Pons (tissue), 1 donor: ENCODE data around the gene NEUROG1.

Experiments
- DNase-seq: peaks from one replicate; pipeline ENCODE4 v3.0.0-alpha.2; 2016; ENCODE audit warnings: low spot score

NEUROG1 gene, protein sequence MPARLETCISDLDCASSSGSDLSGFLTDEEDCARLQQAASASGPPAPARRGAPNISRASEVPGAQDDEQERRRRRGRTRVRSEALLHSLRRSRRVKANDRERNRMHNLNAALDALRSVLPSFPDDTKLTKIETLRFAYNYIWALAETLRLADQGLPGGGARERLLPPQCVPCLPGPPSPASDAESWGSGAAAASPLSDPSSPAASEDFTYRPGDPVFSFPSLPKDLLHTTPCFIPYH

DNA sequence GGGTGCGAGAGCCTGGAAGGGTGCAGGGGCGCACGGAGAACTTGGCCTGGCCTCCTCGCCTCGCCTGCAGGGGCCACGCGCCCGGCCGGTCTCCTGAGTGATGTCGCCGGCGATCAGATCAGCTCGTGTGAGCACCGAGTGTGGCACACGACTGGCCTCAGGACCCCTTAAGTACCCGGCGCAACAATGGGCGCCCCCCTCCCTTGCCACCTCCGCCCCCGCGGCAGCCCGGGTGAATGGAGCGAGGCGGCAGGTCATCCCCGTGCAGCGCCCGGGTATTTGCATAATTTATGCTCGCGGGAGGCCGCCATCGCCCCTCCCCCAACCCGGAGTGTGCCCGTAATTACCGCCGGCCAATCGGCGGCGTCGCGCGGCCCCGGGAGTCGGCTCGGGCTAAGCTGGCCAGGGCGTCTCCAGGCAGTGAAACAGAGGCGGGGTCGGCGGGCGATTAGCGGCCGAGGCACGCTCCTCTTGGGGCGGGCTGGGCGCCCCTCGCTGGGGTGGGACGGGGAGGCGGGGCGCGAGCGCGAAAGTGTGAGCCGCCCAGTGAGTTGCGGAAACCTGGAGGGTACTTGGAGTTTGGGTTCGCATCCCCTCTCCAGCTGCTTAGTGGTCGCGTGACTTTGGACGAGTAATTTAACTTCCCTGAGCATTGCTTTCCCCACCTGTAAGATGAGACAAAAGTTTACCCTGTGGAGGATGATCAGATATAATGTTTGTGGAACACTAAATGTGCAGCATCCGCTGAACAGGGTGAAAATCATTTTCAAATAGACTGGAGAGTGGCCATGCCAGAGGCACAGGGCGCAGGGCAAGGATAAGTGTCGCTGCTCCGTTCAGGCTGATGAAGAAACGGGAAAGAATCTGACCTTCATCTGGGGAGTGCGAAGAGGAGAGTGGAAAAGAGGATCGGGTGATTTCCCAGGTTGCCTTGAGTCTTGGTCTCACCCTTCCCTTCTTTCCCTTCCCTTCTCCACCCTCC lies at the start of gene NEUROG1:
TSS of gene NEUROG1 (minus strand) at position 145 of the 982 bp plus-strand sequence. CDS start 274 bp downstream, outside the sequence.
- DNase-seq, result no peak

DNA sequence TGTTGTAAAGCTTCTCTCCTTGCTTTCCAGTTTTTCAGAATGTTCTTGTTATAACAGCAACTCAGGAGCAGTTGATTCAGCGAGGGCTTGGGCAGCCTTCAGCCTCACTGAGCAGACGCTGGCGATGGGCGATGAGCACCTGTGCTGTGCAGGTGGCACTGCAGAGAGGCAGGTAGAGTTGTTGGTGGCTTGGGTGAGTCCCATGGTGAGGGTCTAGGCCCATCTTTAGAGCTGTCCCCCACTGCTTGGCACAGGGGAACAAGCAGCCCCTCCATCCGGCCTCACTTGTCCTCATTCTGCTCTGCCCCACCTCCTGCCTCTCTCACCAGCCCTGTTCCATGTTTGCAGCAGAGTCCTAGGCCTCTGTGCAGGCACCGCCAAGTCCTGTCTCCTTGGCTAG lies 49.2 kb upstream of the NEUROG1 start:
- no peak for DNase-seq

DNA sequence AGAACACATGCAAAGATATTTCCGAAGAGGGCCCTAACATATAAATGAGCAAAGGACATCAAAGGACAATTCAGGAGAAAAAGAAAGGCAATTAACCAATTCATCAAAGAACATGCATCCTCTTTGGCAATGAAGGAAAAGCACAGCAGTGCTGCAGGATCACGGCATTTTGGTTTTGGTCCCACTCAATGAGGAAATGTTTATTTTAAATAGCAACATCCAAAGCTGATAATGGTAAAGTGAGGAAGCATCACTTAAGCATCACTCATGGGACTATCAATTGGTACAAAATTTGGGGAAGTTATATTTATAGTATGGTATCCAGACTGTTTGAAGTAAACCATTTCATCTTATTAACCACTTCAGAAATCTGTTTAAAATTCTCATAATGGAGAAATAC lies 48.5 kb upstream of the NEUROG1 start:
- DNase-seq, result no peak

DNA sequence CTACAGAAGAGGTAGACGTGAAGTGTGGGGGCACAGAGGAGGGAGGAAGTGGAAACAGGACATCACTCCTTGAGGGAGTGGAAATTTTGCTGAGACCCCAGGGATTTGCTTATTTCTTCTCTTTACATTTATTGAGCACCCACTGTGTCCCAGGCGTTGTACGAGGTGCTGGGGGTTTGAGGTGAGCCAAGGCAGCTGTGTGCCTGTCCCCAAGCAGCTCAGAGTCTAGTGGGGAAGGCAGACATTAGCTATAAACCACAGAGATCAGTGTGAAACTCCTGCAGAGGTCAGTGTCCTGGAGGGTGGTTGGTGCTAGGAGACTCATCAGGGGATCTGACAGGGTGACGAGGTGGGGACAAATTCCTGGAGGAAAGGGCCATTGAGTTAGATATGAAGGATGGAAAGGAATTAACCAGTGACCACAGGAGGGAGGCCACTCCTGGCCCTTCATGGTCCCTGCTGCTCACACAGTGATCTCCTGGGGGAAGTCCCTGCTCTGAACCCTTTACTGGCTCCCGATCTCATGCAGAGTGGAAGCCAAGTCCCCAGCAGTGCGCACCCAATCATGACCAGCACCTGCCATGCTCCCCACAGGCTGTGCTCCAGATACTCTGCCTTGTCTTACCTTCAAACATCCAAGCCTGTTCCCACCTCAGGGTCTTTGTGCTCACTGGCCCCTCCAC lies 46.5 kb upstream of the NEUROG1 start:
- no peak for DNase-seq

DNA sequence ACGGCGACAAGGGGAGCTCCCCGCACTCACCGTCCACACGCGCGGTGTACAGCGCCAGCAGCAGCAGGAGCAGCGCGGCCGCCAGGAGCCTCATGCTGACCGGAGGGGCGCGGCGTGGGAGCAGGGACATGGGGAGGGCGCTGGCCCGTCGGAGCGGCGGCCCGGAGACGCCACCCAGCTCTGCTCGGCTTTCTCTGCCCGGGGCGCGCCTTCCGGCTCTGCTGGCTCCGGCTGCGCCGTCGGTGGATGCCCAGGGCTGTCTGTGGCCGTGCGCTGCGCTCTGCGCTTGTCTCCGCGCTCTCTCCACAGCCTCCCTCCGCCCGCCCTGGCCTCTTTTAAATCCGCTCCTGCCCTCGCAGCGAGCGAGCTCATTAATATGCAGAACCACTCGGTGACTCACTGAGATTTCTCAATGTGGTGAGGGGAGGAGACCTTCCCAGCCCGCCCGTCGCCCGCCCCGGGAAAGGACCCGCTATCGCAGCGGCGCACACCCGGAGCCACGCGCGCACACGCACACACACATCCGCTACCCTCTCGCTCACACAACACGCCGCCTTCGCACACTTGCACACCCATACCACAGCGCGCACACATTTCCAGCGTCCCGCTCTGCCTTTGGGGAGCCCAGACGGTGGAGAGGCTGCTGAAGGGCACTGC lies 43.0 kb upstream of the NEUROG1 start, which contains the start of gene CXCL14:
TSS of gene CXCL14 (minus strand) at position 307 of the 657 bp plus-strand sequence. CDS start at position 94, 213 bp downstream.
- DNase-seq, result no peak

DNA sequence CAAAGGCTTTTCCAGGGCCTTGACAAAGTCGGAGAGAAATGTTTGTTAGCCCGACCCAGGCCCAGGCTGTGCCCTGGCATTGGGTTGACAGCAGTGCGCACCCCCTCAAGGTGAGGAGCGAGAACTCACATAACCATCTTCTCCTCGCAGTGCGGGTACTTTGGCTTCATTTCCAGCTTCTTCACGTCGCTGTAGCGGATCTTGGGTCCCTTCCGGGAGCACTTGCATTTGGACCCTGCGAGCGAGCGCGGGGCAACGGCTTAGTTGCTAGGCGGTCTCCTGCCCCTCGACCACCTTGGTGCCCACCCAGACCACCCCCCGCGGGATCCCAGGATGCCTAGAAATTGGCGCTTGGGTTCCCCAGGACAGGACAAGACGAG lies 42.5 kb upstream of the NEUROG1 start:
- no peak for DNase-seq

DNA sequence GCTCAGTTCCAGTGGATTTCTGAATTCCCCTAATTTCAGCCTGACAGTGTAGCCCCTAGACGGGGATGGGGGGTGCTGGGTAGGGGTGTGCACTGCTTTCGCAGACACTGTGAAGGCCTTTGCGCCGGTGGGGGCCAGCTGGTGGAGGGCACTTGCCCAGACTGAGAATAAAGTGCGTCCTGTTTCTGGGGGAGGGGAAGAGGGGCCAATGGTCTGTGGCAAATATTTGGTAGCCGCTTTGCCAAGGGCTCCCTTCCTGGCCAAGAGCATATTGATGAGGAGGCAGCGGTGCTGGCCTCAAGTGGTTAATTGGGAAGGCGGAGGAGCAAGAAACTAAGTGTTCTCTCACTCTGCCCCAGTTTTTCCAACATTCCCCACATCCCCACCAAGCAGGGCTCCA lies 41.7 kb upstream of the NEUROG1 start:
- no peak for DNase-seq

DNA sequence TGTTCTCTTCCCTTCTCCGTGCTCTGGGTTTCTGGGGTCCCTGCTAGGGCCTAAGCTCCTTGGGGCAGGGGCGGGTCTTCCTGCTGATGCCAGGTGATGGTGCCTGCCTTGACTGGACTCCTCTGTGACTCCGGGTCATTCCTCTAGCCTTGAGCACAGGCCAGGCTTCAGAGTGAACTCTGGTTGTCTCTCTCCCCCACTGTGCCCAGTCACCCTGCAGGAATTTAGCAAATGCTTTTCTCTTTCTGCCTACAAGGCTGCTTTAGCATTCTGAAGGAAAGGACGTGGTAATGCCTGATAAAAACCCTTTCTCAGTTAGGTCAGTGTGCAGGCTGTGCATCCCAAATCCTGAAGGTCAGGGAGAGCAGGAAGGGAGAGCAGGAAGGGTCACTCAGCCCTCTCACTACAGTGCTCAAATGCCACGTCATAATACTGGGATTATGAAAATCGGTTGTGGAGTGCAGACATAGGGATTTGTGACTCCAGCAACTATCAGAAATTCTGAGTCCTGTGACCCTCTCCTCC lies 40.4 kb upstream of the NEUROG1 start:
- DNase-seq, result no peak

DNA sequence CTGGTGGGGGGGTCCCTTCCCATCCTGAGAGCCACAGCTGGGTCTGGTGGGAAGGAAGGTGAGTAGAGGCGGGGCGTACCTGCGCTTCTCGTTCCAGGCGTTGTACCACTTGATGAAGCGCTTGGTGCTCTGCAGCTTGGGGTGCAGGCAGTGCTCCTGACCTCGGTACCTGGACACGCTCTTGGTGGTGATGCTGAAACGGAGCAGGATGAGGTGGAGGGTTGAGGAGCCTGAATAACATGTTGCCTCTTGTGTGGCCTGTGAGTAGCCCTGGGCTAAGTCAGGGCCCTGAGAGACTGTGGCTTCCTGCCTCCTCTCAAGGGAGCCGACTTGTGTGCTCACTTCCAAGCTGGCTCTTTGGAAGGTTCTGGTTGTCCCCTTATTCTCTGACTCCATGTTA lies 38.7 kb upstream of the NEUROG1 start:
- no peak for DNase-seq

DNA sequence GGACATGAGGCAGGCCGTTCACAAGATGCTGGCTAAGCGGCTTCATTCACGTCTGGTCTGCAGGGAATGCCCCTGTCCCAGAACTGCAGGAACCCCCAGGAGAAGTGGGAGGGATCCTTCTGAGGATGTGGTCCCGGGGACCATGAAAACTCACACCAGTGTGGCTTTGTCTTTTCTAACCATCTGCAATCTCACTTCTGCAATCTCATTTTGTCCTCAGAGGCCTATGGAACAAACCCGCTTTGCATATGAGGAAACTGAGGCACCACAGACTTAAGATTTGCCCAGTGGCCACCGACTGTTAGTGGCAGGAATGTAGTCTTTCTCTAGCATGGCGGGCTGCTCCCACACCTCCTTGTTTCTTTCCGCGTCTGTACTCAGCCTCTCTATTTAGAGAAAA lies 36.1 kb upstream of the NEUROG1 start:
- no peak for DNase-seq

DNA sequence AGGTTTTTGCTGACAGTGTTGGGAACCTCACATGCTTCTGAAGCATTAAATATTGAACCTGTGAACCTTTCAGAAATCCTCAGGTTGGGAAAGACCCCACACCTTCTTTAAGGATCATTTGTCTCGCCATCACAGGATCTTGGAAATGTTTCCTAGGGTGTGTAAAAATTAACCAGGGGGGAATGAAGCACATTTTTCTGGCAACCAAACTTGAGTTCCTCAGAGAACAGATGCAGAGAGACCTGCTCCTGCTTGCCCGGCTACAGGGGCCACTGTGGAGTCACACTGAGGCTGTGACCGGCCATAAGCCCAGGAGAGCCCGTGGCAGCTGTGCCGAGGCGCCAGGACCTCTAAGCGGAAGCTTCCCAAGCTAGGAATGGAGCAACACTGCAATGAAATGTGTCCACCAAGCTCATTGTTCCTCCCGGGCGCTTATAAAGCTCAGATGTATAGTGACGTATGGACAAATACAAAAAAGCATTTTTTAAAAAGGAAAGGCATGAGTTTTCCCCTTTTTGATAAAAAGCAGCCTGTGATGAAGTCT lies 35.4 kb upstream of the NEUROG1 start:
- no peak for DNase-seq

DNA sequence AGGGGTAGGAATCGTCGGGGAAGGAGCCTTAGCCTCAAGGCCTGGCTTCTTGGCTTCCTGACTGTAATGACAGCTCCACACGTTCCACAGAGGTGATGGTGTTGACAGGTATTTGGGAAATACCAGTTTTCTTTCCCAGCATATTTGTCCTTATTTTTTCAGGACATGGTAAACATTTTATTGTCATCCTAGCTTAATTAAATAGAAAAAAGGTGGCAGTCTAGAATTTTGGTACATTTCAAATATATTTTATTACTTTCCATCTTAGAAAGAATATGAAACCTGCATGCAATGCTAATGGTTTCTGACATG lies 34.6 kb upstream of the NEUROG1 start:
- no peak for DNase-seq

DNA sequence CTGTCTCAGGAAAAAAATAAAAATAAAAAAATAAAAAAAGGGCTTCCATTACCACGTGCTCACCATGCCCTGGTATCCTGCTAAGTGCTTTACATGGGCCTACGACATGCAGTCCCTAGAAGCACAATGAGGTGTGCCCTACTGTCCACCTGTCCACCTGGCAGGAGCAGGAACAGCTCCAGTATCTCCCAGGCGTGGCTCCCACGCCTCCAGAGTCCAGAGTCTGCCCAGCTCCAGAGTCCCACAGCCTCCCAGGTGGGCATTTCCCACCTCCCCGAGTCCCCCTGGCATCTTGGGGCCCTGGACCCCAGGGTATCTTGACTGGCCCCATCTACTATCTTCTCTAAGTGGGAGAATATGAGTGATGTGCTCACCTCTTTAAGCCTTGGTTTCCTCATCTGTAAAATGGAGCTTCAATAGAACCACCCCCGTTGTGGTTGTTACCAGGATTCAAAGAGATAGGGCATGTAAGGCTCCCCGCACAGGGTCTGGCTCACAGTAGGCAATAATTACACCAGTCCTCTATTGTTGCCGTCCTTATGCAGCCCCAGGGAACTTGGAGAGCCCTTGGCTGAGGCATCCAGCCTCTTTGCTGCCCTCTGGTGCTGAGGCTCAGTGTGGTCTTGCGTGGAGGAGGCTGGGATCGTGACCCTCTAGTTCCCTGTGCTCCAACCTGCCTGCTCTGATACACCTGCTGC lies 34.1 kb upstream of the NEUROG1 start:
- DNase-seq, result no peak

DNA sequence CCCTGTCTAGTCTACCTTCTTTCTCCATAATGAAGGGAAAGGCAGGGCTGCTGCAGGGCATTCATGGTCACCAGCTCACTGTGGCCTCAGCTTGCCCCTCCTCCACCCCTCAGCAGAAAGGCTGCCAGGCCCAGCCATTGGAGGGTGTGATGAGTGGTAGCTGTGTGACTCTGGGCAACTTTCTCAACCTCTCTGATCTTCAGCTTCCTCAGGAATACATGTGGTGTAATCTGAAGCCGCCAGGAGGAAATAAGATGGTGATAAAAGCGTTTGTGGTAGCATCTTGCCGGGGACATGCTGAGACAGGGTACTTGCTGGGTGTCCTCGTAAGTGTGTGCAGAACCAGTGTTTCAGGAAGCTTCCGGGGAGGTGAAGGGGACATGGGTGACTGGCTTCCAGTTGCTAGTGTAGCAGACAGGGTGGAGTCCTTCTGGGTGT lies 33.2 kb upstream of the NEUROG1 start:
- DNase-seq, result no peak

DNA sequence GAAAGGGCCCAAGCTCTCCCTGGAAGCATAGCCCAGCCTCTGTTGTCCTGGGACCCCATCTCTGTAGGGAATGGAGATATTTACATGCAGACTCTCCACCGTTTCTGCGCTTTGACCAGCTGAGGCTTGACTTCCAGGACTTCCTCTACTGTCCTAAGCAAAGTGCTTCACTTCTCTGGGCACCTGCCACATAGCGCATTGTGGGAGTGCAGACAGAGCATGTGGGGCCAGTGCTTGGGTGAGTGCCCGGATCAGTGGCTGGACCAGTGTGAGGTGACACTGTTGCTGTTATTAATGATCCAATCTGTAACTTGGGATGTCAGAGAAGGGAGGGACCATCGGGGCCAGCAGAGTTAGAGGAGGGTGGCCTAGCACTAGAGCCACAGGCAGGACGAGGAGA lies 32.5 kb upstream of the NEUROG1 start:
- DNase-seq, result peak; percentile 19

DNA sequence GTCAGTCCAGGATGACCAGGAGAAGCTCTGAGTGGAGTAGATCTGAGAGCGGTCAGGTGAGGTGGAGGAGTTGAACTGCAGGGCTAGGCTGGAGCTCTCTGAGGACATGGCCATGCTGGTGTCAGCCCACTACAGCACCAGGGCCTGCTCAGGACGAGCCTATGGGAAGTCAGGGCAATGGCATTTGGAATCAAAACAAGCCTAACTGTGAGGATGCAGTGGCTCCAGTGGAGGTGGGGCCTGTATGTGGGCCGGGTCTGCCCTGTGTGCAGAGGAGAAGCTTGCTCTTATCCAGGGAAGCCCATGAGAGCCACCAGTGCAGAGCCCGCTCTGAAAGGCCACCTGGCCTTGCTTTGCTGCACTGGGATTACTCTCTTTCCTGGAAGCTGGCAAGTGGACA lies 31.9 kb upstream of the NEUROG1 start:
- DNase-seq, result no peak

DNA sequence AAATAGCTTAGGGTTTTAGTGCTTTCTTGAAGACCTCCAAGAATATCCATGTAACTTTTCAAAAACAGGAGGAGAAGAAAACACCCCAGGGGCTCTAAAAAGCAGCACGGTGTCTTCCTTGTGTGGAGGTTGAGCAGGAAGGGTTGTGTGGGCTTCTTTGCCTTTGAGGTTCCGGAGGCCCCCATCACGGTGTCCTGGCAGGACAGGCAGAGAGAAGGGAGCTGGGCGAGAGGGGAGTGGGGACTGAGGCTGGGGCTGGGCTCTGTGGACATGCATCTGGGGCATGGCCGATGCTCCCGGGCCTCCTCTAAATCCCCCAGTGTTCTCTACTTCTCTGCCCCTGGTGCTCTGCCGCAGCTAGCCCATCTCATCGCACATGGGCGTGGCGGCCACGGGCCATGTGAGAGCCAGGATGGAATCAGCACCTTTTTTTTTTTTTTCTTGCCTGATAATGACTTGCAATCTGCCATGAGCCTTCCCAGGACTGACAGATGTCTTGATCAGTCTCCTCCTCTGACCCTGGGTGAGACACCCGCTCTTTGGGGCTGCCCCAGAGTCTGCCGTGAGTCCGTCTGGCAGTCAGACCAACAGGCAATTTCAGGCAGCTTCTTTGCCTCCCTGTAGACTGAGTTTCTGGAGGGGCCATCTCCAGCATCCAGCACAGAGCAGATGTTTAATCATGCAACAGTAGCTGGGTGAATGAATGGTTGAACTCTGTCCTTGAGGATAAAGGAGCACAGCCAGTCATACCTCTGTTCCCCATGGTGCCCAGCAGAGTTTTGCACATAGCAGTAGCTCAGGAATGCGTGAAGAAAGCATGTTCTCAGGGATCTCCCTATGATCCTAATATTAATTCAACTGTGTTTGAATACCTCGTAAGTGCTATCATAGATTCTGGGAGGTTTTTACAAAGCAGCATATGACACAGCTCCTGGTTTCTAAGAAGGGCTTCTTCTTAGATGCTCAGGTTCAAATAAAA lies 30.9 kb upstream of the NEUROG1 start:
- no peak for DNase-seq

DNA sequence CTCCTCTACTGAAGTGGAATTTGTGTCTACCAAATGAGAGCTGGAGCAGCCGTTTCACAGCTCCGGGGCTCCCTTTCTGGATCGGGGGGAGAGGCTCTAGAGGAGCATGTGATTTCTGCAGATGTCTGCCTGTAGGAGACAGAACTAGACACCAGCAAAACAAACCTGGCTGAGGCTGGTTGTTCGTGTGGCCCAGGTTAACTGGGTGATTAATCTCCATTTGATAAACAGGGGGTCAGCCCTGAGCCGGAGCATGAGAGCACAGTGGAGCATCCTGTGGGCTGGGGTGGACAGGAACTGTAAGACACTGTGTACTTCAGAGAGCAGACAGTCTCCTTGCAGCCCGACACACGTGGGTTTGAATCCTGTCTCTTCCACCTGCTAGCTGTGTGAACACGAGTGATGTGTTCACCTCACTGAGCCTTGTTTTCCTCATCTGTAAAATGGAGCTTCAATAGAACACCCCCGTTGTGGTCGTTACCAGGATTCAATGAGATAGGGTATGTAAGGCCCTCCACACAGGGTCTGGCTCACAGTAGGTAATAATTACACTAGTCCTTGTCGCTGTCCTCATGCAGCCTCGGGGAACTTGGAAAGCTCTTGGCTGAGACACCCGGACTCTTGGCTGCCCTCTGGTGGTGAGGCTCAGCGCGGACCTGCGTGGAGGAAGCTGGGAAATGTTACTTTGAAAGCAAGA lies 30.1 kb upstream of the NEUROG1 start:
- peak; percentile 42 for DNase-seq

DNA sequence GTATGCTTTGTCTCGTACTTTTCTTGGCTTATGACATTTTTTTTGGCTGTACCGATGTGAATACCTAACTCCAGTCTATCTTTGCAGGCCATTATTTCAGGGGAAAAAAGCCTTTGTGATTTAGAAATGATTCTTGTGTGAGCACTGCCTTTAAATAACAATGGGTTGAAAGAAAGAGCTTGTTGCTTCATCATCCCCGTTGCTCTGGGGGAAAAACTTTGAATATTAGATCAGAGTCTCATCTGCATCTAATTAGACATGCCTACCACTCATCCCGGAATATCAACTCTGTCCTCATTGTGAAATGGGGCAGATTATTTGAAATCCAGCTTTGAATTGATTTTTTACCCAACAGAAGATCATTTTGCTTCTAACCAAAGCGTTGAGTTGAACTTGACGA lies 29.5 kb upstream of the NEUROG1 start:
- DNase-seq, result no peak
